ENCODE results near the gene IFNGR1.
"Not testable (repeated sequence)": the region's sequence is repeated elsewhere in the genome, so short reads cannot be mapped to it uniquely, and the experiment has no call there.

Gene IFNGR1

GRCh38 chr6:137217801-137218472, 1.2 kb downstream of the IFNGR1 start:
- H3K36me3 ChIP-seq (ENCODE audit: insufficient read depth, insufficient read length, low read length) = peaks cover 19% of the 10 kb centered on the region
- TF ChIP-seq SUZ12 (IDR thresholded peaks at IDR 0.05; ENCODE audit: extremely low read depth, insufficient read depth, insufficient read length) = no peak
- TF ChIP-seq YY1 (IDR thresholded peaks at IDR 0.05; ENCODE audit: insufficient read depth, insufficient read length) = no peak
- TF ChIP-seq ZNF274 (IDR thresholded peaks at IDR 0.05; ENCODE audit: low read depth, low read length) = no peak
- H3K9me3 ChIP-seq (ENCODE audit: insufficient read depth, low read length) = no peaks in the 10 kb centered on the region
- peak overlapping the region; percentile 89 for H3K9ac ChIP-seq (ENCODE audit: insufficient read length, low read depth)
- no peaks in the 10 kb centered on the region for H3K4me1 ChIP-seq (ENCODE audit: insufficient read depth, insufficient read length)
- peak overlapping the region; percentile 88 for H3K4me3 ChIP-seq (ENCODE audit: insufficient read length, low read depth)
- H3K27me3 ChIP-seq (ENCODE audit: insufficient read depth, insufficient read length) = no peaks in the 10 kb centered on the region
- no peak for DNase-seq (ENCODE audit: low read depth, low spot score)

- no peak for DNase-seq (ENCODE audit: low read depth, low spot score)
- TF ChIP-seq YY1 (IDR thresholded peaks at IDR 0.05; ENCODE audit: insufficient read depth, insufficient read length) (no peak), SUZ12 (IDR thresholded peaks at IDR 0.05; ENCODE audit: extremely low read depth, insufficient read depth, insufficient read length) (no peak), ZNF274 (IDR thresholded peaks at IDR 0.05; ENCODE audit: low read depth, low read length) (no peak)
- Histone ChIP-seq H3K4me1 (ENCODE audit: insufficient read depth, insufficient read length) (no peaks in the 10 kb centered on the region), H3K36me3 (ENCODE audit: insufficient read depth, insufficient read length, low read length) (peaks cover 19% of the 10 kb centered on the region), H3K4me3 (ENCODE audit: insufficient read length, low read depth) (no peak overlapping the region), H3K27me3 (ENCODE audit: insufficient read depth, insufficient read length) (no peaks in the 10 kb centered on the region), H3K9ac (ENCODE audit: insufficient read length, low read depth) (no peak overlapping the region), H3K9me3 (ENCODE audit: insufficient read depth, low read length) (peaks cover 5% of the 10 kb centered on the region; the same call in 1 of the 2 replicates)
Observed at GRCh38 chr6:137216875-137217553, 2.2 kb downstream of the IFNGR1 start.

- Histone ChIP-seq H3K4me1 (ENCODE audit: insufficient read depth, insufficient read length) (no peaks in the 10 kb centered on the region), H3K36me3 (ENCODE audit: insufficient read depth, insufficient read length, low read length) (peaks cover 21% of the 10 kb centered on the region), H3K4me3 (ENCODE audit: insufficient read length, low read depth) (no peak overlapping the region), H3K9me3 (ENCODE audit: insufficient read depth, low read length) (peaks cover 6% of the 10 kb centered on the region; the same call in 1 of the 2 replicates), H3K9ac (ENCODE audit: insufficient read length, low read depth) (no peak overlapping the region), H3K27me3 (ENCODE audit: insufficient read depth, insufficient read length) (no peaks in the 10 kb centered on the region)
- TF ChIP-seq SUZ12 (IDR thresholded peaks at IDR 0.05; ENCODE audit: extremely low read depth, insufficient read depth, insufficient read length) (no peak), ZNF274 (IDR thresholded peaks at IDR 0.05; ENCODE audit: low read depth, low read length) (no peak), YY1 (IDR thresholded peaks at IDR 0.05; ENCODE audit: insufficient read depth, insufficient read length) (no peak)
- DNase-seq (ENCODE audit: low read depth, low spot score) = no peak
Observed at GRCh38 chr6:137216106-137216505, 3.1 kb downstream of the IFNGR1 start.

- not testable (repeated sequence) for H3K4me3 ChIP-seq (ENCODE audit: insufficient read length, low read depth); DNase-seq (ENCODE audit: low read depth, low spot score); H3K27me3 ChIP-seq (ENCODE audit: insufficient read depth, insufficient read length); H3K4me1 ChIP-seq (ENCODE audit: insufficient read depth, insufficient read length); H3K9ac ChIP-seq (ENCODE audit: insufficient read length, low read depth)
- peaks cover 10% of the 10 kb centered on the region; the same call in 1 of the 2 replicates for H3K9me3 ChIP-seq (ENCODE audit: insufficient read depth, low read length)
- peaks cover 21% of the 10 kb centered on the region for H3K36me3 ChIP-seq (ENCODE audit: insufficient read depth, insufficient read length, low read length)
Observed at GRCh38 chr6:137215630-137216029, 3.6 kb downstream of the IFNGR1 start.

- no peak overlapping the region for H3K9ac ChIP-seq (ENCODE audit: insufficient read length, low read depth)
- H3K4me3 ChIP-seq (ENCODE audit: insufficient read length, low read depth) = no peak overlapping the region
- no peaks in the 10 kb centered on the region for H3K27me3 ChIP-seq (ENCODE audit: insufficient read depth, insufficient read length)
- no peaks in the 10 kb centered on the region for H3K4me1 ChIP-seq (ENCODE audit: insufficient read depth, insufficient read length)
- peaks cover 21% of the 10 kb centered on the region for H3K36me3 ChIP-seq (ENCODE audit: insufficient read depth, insufficient read length, low read length)
- no peak for DNase-seq (ENCODE audit: low read depth, low spot score)
- TF ChIP-seq YY1 (IDR thresholded peaks at IDR 0.05; ENCODE audit: insufficient read depth, insufficient read length) (no peak), SUZ12 (IDR thresholded peaks at IDR 0.05; ENCODE audit: extremely low read depth, insufficient read depth, insufficient read length) (no peak), ZNF274 (IDR thresholded peaks at IDR 0.05; ENCODE audit: low read depth, low read length) (no peak)
- H3K9me3 ChIP-seq (ENCODE audit: insufficient read depth, low read length) = peaks cover 16% of the 10 kb centered on the region
Observed at GRCh38 chr6:137214931-137215330, 4.3 kb downstream of the IFNGR1 start.

- Histone ChIP-seq H3K27me3 (ENCODE audit: insufficient read depth, insufficient read length) (no peaks in the 10 kb centered on the region), H3K4me3 (ENCODE audit: insufficient read length, low read depth) (no peak overlapping the region), H3K4me1 (ENCODE audit: insufficient read depth, insufficient read length) (no peaks in the 10 kb centered on the region), H3K9ac (ENCODE audit: insufficient read length, low read depth) (no peak overlapping the region), H3K9me3 (ENCODE audit: insufficient read depth, low read length) (peaks cover 26% of the 10 kb centered on the region), H3K36me3 (ENCODE audit: insufficient read depth, insufficient read length, low read length) (peaks cover 21% of the 10 kb centered on the region)
- DNase-seq (ENCODE audit: low read depth, low spot score) = no peak
- TF ChIP-seq ZNF274 (IDR thresholded peaks at IDR 0.05; ENCODE audit: low read depth, low read length) = no peak
- TF ChIP-seq YY1 (IDR thresholded peaks at IDR 0.05; ENCODE audit: insufficient read depth, insufficient read length) = no peak
- no peak for TF ChIP-seq SUZ12 (IDR thresholded peaks at IDR 0.05; ENCODE audit: extremely low read depth, insufficient read depth, insufficient read length)
Observed at GRCh38 chr6:137213813-137214212, 5.4 kb downstream of the IFNGR1 start.

- H3K27me3 ChIP-seq (ENCODE audit: insufficient read depth, insufficient read length) = no peaks in the 10 kb centered on the region
- H3K9ac ChIP-seq (ENCODE audit: insufficient read length, low read depth) = no peak overlapping the region
- no peak for TF ChIP-seq YY1 (IDR thresholded peaks at IDR 0.05; ENCODE audit: insufficient read depth, insufficient read length)
- no peak for TF ChIP-seq SUZ12 (IDR thresholded peaks at IDR 0.05; ENCODE audit: extremely low read depth, insufficient read depth, insufficient read length)
- TF ChIP-seq ZNF274 (IDR thresholded peaks at IDR 0.05; ENCODE audit: low read depth, low read length) = no peak
- H3K4me3 ChIP-seq (ENCODE audit: insufficient read length, low read depth) = no peak overlapping the region
- peaks cover 31% of the 10 kb centered on the region for H3K9me3 ChIP-seq (ENCODE audit: insufficient read depth, low read length)
- DNase-seq (ENCODE audit: low read depth, low spot score) = no peak
- H3K4me1 ChIP-seq (ENCODE audit: insufficient read depth, insufficient read length) = no peaks in the 10 kb centered on the region
- H3K36me3 ChIP-seq (ENCODE audit: insufficient read depth, insufficient read length, low read length) = peaks cover 21% of the 10 kb centered on the region
Observed at GRCh38 chr6:137213331-137213740, 5.8 kb downstream of the IFNGR1 start.

All from NT2/D1 (cell line).